HCT116 (cell line): ENCODE data around the gene TM7SF2.

ENCODE experiments used
- ATF3 ChIP-seq: IDR thresholded peaks from 2 replicates; pipeline ENCODE4 v1.6.1; 2012
- CTCF ChIP-seq, 3 experiments: fragments of 200-600 bp in 1 of 3; sonication (generic) in 1 of 3; IDR thresholded peaks in 2 of 3; conservative IDR thresholded peaks in 1 of 3; 2 replicates each; pipeline ENCODE4 v1.5.1; 2012 to 2017; ENCODE audit warnings: low read depth in 2 of 3, low read length in 2 of 3, antibody characterized with exemption in 1 of 3, borderline replicate concordance in 1 of 3, control low read depth in 1 of 3, mild to moderate bottlenecking in 1 of 3, mixed read lengths in 1 of 3, mixed run types in 1 of 3, moderate library complexity in 1 of 3; ENCODE audit not compliant: insufficient read depth in 1 of 3
- EZH2phosphoT487 ChIP-seq: fragments of 200-600 bp; IDR thresholded peaks from 2 replicates; pipeline ENCODE4 v1.6.1; 2018; ENCODE audit warnings: antibody characterized with exemption, borderline replicate concordance
- MAX ChIP-seq: IDR thresholded peaks from 2 replicates; pipeline ENCODE4 v1.6.1; 2012
- POLR2AphosphoS5 ChIP-seq: IDR thresholded peaks from 2 replicates; pipeline ENCODE4 v1.6.1; 2011; ENCODE audit warnings: mild to moderate bottlenecking, low read depth, low read length, moderate library complexity
- YY1 ChIP-seq: IDR thresholded peaks from 2 replicates; pipeline ENCODE4 v1.6.1; 2011; ENCODE audit warnings: low read length, low read depth, moderate library complexity, mild to moderate bottlenecking; ENCODE audit not compliant: insufficient replicate concordance; ENCODE audit errors: extremely low read depth
- ZNF274 ChIP-seq: fragments of 200-500 bp; sonication (Bioruptor generic); IDR thresholded peaks from 2 replicates; pipeline ENCODE4 v1.6.1; 2014; ENCODE audit warnings: mild to moderate bottlenecking, low read depth, low read length, inconsistent platforms
- TF ChIP-seq, protein P1 (sequence below): IDR thresholded peaks from 2 replicates; pipeline ENCODE4 v1.6.1; 2012; ENCODE audit warnings: low read depth

- TF ChIP-seq CTCF (IDR thresholded peaks at IDR 0.05 in 2 of 3, conservative IDR thresholded peaks at IDR 0.05 in 1 of 3; ENCODE audit: borderline replicate concordance in 1 of 3, insufficient read depth in 1 of 3, low read depth in 2 of 3, low read length in 2 of 3): no peak
- no peak for TF ChIP-seq MAX
- no peak for TF ChIP-seq EZH2phosphoT487
- TF ChIP-seq POLR2AphosphoS5: no peak
- no peak for TF ChIP-seq YY1
- no peak for TF ChIP-seq ATF3
- TF ChIP-seq, protein P1, sequence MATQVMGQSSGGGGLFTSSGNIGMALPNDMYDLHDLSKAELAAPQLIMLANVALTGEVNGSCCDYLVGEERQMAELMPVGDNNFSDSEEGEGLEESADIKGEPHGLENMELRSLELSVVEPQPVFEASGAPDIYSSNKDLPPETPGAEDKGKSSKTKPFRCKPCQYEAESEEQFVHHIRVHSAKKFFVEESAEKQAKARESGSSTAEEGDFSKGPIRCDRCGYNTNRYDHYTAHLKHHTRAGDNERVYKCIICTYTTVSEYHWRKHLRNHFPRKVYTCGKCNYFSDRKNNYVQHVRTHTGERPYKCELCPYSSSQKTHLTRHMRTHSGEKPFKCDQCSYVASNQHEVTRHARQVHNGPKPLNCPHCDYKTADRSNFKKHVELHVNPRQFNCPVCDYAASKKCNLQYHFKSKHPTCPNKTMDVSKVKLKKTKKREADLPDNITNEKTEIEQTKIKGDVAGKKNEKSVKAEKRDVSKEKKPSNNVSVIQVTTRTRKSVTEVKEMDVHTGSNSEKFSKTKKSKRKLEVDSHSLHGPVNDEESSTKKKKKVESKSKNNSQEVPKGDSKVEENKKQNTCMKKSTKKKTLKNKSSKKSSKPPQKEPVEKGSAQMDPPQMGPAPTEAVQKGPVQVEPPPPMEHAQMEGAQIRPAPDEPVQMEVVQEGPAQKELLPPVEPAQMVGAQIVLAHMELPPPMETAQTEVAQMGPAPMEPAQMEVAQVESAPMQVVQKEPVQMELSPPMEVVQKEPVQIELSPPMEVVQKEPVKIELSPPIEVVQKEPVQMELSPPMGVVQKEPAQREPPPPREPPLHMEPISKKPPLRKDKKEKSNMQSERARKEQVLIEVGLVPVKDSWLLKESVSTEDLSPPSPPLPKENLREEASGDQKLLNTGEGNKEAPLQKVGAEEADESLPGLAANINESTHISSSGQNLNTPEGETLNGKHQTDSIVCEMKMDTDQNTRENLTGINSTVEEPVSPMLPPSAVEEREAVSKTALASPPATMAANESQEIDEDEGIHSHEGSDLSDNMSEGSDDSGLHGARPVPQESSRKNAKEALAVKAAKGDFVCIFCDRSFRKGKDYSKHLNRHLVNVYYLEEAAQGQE: no peak
- TF ChIP-seq ZNF274: no peak
Observed at GRCh38 chr11:65157336-65157735, 45.7 kb downstream of the TM7SF2 start.
